SK-N-SH (cell line): ENCODE measurements around the gene ST7.

Source experiments
- CTCF ChIP-seq: fragments of 200-600 bp; sonication (generic); IDR thresholded peaks from 2 replicates; pipeline ENCODE4 v1.6.1; 2017; ENCODE audit warnings: antibody characterized with exemption, mild to moderate bottlenecking, moderate library complexity
- EP300 ChIP-seq, 2 experiments: IDR thresholded peaks; 2 replicates each; pipeline versions ENCODE4 v1.4.0 to v1.6.1; 2012; ENCODE audit warnings: borderline replicate concordance in 1 of 2, low read depth in 1 of 2, low read length in 1 of 2
- EZH2phosphoT487 ChIP-seq: fragments of 200-600 bp; sonication (generic); IDR thresholded peaks from 2 replicates; pipeline ENCODE4 v1.6.1; 2017; ENCODE audit warnings: low read depth, mixed run types, mild to moderate bottlenecking, antibody characterized with exemption, moderate library complexity, borderline replicate concordance
- JUND ChIP-seq: IDR thresholded peaks from 2 replicates; pipeline ENCODE4 v1.4.0; 2012
- MAX ChIP-seq: IDR thresholded peaks from 2 replicates; pipeline ENCODE4 v1.4.0; 2012; ENCODE audit warnings: low read depth
- PBX3 ChIP-seq: IDR thresholded peaks from 2 replicates; pipeline ENCODE4; 2012
- POLR2AphosphoS5 ChIP-seq: IDR thresholded peaks from 2 replicates; pipeline ENCODE4 v1.6.1; 2012; ENCODE audit warnings: low read depth, low read length
- RFX5 ChIP-seq: IDR thresholded peaks from 2 replicates; pipeline ENCODE4 v1.6.1; 2012; ENCODE audit warnings: mild to moderate bottlenecking, improper control_type of control experiment, low read length

GRCh38 chr7:117075934-117076333 is 122.6 kb downstream of the ST7 start:
- TF ChIP-seq CTCF = no peak
- TF ChIP-seq EP300 (IDR thresholded peaks at IDR 0.05; ENCODE audit: borderline replicate concordance in 1 of 2, low read depth in 1 of 2, low read length in 1 of 2) = no peak
- no peak for TF ChIP-seq RFX5
- no peak for TF ChIP-seq PBX3
- no peak for TF ChIP-seq JUND
- TF ChIP-seq POLR2AphosphoS5 = no peak
- no peak for TF ChIP-seq EZH2phosphoT487
- no peak for TF ChIP-seq MAX
